ENCODE results near the gene BLMH.

The BLMH gene

GRCh38 chr17:30244853-30245385 is 46.8 kb downstream of the BLMH start:
- TF ChIP-seq CTCF (IDR thresholded peaks at IDR 0.05; ENCODE audit: low read length, missing control alignments), result no peak

GRCh38 chr17:30243568-30243967 is 48.2 kb downstream of the BLMH start:
- H3K4me3 ChIP-seq (replicated peaks; ENCODE audit: low read depth, low read length), result no peak overlapping the region
- DNase-seq (ENCODE audit: low read depth), result no peak
- TF ChIP-seq CTCF (IDR thresholded peaks at IDR 0.05; ENCODE audit: low read length, missing control alignments), result no peak

More at GRCh38 chr17:30244853-30245385, 46.8 kb downstream of the BLMH start:
- DNase-seq (ENCODE audit: low read depth), result peak; percentile 21
- no peak overlapping the region for H3K4me3 ChIP-seq (replicated peaks; ENCODE audit: low read depth, low read length)

- DNase-seq (ENCODE audit: low read depth), result no peak
- no peak for TF ChIP-seq CTCF (IDR thresholded peaks at IDR 0.05; ENCODE audit: low read length, missing control alignments)
- no peak overlapping the region for H3K4me3 ChIP-seq (replicated peaks; ENCODE audit: low read depth, low read length)
These were observed 48.7 kb downstream of the BLMH start for GRCh38 chr17:30243002-30243401.

- no peak overlapping the region for H3K4me3 ChIP-seq (replicated peaks; ENCODE audit: low read depth, low read length)
- no peak for DNase-seq (ENCODE audit: low read depth)
- TF ChIP-seq CTCF (IDR thresholded peaks at IDR 0.05; ENCODE audit: low read length, missing control alignments), result no peak
These were observed 50.7 kb downstream of the BLMH start for GRCh38 chr17:30241051-30241450.

GRCh38 chr17:30240177-30240576 is 51.6 kb downstream of the BLMH start:
- DNase-seq (ENCODE audit: low read depth), result no peak
- no peak for TF ChIP-seq CTCF (IDR thresholded peaks at IDR 0.05; ENCODE audit: low read length, missing control alignments)
- no peak overlapping the region for H3K4me3 ChIP-seq (replicated peaks; ENCODE audit: low read depth, low read length)

GRCh38 chr17:30239089-30239462 is 52.7 kb downstream of the BLMH start:
- no peak for TF ChIP-seq CTCF (IDR thresholded peaks at IDR 0.05; ENCODE audit: low read length, missing control alignments)
- DNase-seq (ENCODE audit: low read depth), result no peak
- no peak overlapping the region for H3K4me3 ChIP-seq (replicated peaks; ENCODE audit: low read depth, low read length)

- TF ChIP-seq CTCF (IDR thresholded peaks at IDR 0.05; ENCODE audit: low read length, missing control alignments), result no peak
- no peak for DNase-seq (ENCODE audit: low read depth)
- no peak overlapping the region for H3K4me3 ChIP-seq (replicated peaks; ENCODE audit: low read depth, low read length)
These were observed 53.2 kb downstream of the BLMH start for GRCh38 chr17:30238387-30239088.
